OCI-LY1 (cell line): ENCODE data around the gene MIB2.

Source experiments
- H2AFZ ChIP-seq: fragments of 200-600 bp; sonication (generic), shearing (Covaris generic); 2 replicates; pipeline ENCODE4 v1.6.0; 2014; ENCODE audit warnings: antibody characterized with exemption, mild to moderate bottlenecking, low read length
- H3F3A ChIP-seq: fragments of 200-600 bp; sonication (generic), shearing (Covaris generic); 2 replicates; pipeline ENCODE4 v1.6.0; 2014; ENCODE audit warnings: mild to moderate bottlenecking, antibody characterized with exemption, low read length, moderate library complexity; ENCODE audit not compliant: insufficient read depth
- H3K27ac ChIP-seq: fragments of 200-600 bp; sonication (generic); 2 replicates; pipeline ENCODE4 v1.5.1; 2014; ENCODE audit warnings: low read length, mixed run types, mild to moderate bottlenecking, low read depth; ENCODE audit not compliant: poor library complexity, severe bottlenecking
- H3K27me3 ChIP-seq: fragments of 200-600 bp; sonication (generic); 2 replicates; pipeline ENCODE4 v1.6.0; 2014; ENCODE audit warnings: antibody characterized with exemption, mild to moderate bottlenecking, low read length, moderate library complexity; ENCODE audit not compliant: insufficient read depth
- H3K36me3 ChIP-seq: fragments of 200-600 bp; sonication (generic); 2 replicates; pipeline ENCODE4 v1.6.1; 2014; ENCODE audit warnings: mild to moderate bottlenecking, antibody characterized with exemption, low read length, moderate library complexity, mixed read lengths; ENCODE audit not compliant: insufficient read depth
- H3K4me1 ChIP-seq: fragments of 200-600 bp; sonication (generic); 2 replicates; pipeline ENCODE4 v1.5.1; 2014; ENCODE audit warnings: mild to moderate bottlenecking, low read length, moderate library complexity; ENCODE audit not compliant: insufficient read depth, severe bottlenecking
- H3K4me2 ChIP-seq: fragments of 200-600 bp; sonication (generic), shearing (Covaris generic); 2 replicates; pipeline ENCODE4 v1.6.1; 2014; ENCODE audit warnings: low read length
- H3K4me3 ChIP-seq: fragments of 200-600 bp; sonication (generic); 2 replicates; pipeline ENCODE4 v1.5.1; 2014; ENCODE audit warnings: low read length, low read depth, mild to moderate bottlenecking, mixed read lengths; ENCODE audit not compliant: poor library complexity, severe bottlenecking
- H3K79me2 ChIP-seq: fragments of 200-600 bp; shearing (Covaris generic); 2 replicates; pipeline ENCODE4 v1.6.1; 2016; ENCODE audit warnings: mixed run types, low read length, mixed read lengths; ENCODE audit not compliant: insufficient read depth
- H3K9ac ChIP-seq: fragments of 200-600 bp; sonication (generic), shearing (Covaris generic); 2 replicates; pipeline ENCODE4 v1.6.1; 2014; ENCODE audit warnings: mild to moderate bottlenecking, low read length, mixed read lengths
- H3K9me2 ChIP-seq: fragments of 200-600 bp; sonication (generic), shearing (Covaris generic); 2 replicates; pipeline ENCODE4 v1.6.1; 2014; ENCODE audit warnings: low read depth, mild to moderate bottlenecking, low read length, mixed read lengths
- H3K9me3 ChIP-seq: fragments of 200-600 bp; shearing (Covaris generic); 2 replicates; pipeline ENCODE4 v1.6.1; 2014; ENCODE audit warnings: low read length, mixed read lengths
- H4K20me1 ChIP-seq: fragments of 200-600 bp; sonication (generic), shearing (Covaris generic); 2 replicates; pipeline ENCODE4 v1.6.0; 2016; ENCODE audit warnings: mild to moderate bottlenecking, low read length; ENCODE audit not compliant: insufficient read depth
- CTCF ChIP-seq: fragments of 200-600 bp; sonication (generic), shearing (Covaris generic); IDR thresholded peaks from 2 replicates; pipeline ENCODE4 v1.5.1; 2017; ENCODE audit warnings: mild to moderate bottlenecking, antibody characterized with exemption, low read length, moderate library complexity, mixed read lengths
- EZH2 ChIP-seq: fragments of 200-600 bp; sonication (generic), shearing (Covaris generic); IDR thresholded peaks from 2 replicates; pipeline ENCODE4 v1.8.0; 2017; ENCODE audit warnings: borderline replicate concordance, mixed run types, mild to moderate bottlenecking, antibody characterized with exemption, low read length, moderate library complexity, mixed read lengths

The MIB2 gene

GRCh38 chr1:1601564-1602303 is 13.6 kb upstream of the MIB2 start:
- Histone ChIP-seq H3K4me3 (no peak overlapping the region), H3K4me2 (no peak overlapping the region)

GRCh38 chr1:1602304-1602967 is 12.9 kb upstream of the MIB2 start:
- H3K9me2 ChIP-seq = no peaks in the 10 kb centered on the region
- no peak overlapping the region for H3K27ac ChIP-seq
- no peaks in the 10 kb centered on the region for H3K36me3 ChIP-seq
- no peaks in the 10 kb centered on the region for H4K20me1 ChIP-seq
- no peak overlapping the region for H2AFZ ChIP-seq
- H3K4me2 ChIP-seq = no peak overlapping the region
- H3K4me3 ChIP-seq = no peak overlapping the region
- no peak overlapping the region for H3K9ac ChIP-seq
- TF ChIP-seq EZH2 = no peak
- TF ChIP-seq CTCF = no peak
- H3K27me3 ChIP-seq = no peaks in the 10 kb centered on the region
- H3K4me1 ChIP-seq = peaks cover 9% of the 10 kb centered on the region
- no peaks in the 10 kb centered on the region for H3K79me2 ChIP-seq
- H3F3A ChIP-seq = no peaks in the 10 kb centered on the region
- H3K9me3 ChIP-seq = no peaks in the 10 kb centered on the region

More at GRCh38 chr1:1601564-1602303, 13.6 kb upstream of the MIB2 start:
- Histone ChIP-seq H3F3A (no peaks in the 10 kb centered on the region), H3K27me3 (no peaks in the 10 kb centered on the region), H3K9me3 (no peaks in the 10 kb centered on the region), H3K79me2 (no peaks in the 10 kb centered on the region), H3K9me2 (no peaks in the 10 kb centered on the region), H3K27ac (no peak overlapping the region), H3K4me1 (peaks cover 3% of the 10 kb centered on the region), H3K36me3 (no peaks in the 10 kb centered on the region), H4K20me1 (no peaks in the 10 kb centered on the region), H3K9ac (no peak overlapping the region), H2AFZ (no peak overlapping the region)
- TF ChIP-seq EZH2 (no peak), CTCF (no peak)

- no peaks in the 10 kb centered on the region for H3K9me3 ChIP-seq
- no peak overlapping the region for H2AFZ ChIP-seq
- no peak overlapping the region for H3K4me3 ChIP-seq
- no peaks in the 10 kb centered on the region for H3K79me2 ChIP-seq
- no peak overlapping the region for H3K4me2 ChIP-seq
- no peak overlapping the region for H3K9ac ChIP-seq
- TF ChIP-seq EZH2 = no peak
- no peak for TF ChIP-seq CTCF
- no peaks in the 10 kb centered on the region for H3K9me2 ChIP-seq
- H3F3A ChIP-seq = no peaks in the 10 kb centered on the region
- no peaks in the 10 kb centered on the region for H3K27me3 ChIP-seq
- H4K20me1 ChIP-seq = no peaks in the 10 kb centered on the region
- no peaks in the 10 kb centered on the region for H3K36me3 ChIP-seq
- H3K27ac ChIP-seq = no peak overlapping the region
- peaks cover 9% of the 10 kb centered on the region for H3K4me1 ChIP-seq
Observed at GRCh38 chr1:1602968-1603506, 12.3 kb upstream of the MIB2 start.
